Thyroid gland (tissue), 4 donors: ENCODE results near the gene WWC1.

ENCODE experiments used
- CTCF ChIP-seq, 6 experiments: fragments of 200-600 bp in 3 of 6; fragments of 450-650 bp in 3 of 6; sonication (generic) in 3 of 6; IDR thresholded peaks; one replicate each; pipeline ENCODE4 v1.5.1; 2016 to 2019; ENCODE audit warnings: antibody characterized with exemption in 6 of 6, mild to moderate bottlenecking in 2 of 6, inconsistent platforms in 1 of 6, moderate library complexity in 1 of 6
- POLR2A ChIP-seq, 2 donors: fragments of 450-650 bp; IDR thresholded peaks; one replicate each; pipeline ENCODE4 v1.6.1; 2017; ENCODE audit warnings: antibody characterized with exemption in 2 of 2, mild to moderate bottlenecking in 2 of 2, moderate library complexity in 1 of 2

DNA sequence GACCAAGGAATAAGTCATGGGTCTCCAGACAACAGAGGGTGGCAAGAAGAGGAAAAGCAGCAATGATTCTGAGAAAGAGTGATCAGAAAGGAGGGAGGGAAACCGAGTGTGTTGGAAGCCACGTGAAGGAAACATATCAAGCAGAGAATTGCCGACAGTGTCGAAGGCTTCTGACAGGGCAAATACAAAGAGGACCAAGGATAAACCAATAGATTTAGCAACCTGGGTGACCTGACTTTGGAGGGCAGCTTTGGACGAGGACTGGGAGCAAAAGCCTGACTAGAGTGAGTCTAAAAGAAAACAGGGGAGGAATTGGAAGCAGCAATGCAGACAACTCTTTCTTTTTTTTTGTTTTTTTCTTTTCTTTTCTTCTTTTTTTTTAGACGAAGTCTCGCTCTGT lies 83.8 kb downstream of the WWC1 start:
- TF ChIP-seq CTCF (IDR thresholded peaks at IDR 0.05) (no peak), POLR2A (IDR thresholded peaks at IDR 0.05) (no peak)
